HG03571 (cell line): Measurements from ENCODE around the gene RESF1.
A peak's percentile ranks its signal among the peaks of the same experiment; 100 is the strongest.
"Not testable (repeated sequence)": the region's sequence is repeated elsewhere in the genome, so short reads cannot be mapped to it uniquely, and the experiment has no call there.

Experiments
- ATAC-seq: cut with Tn5 transposase; IDR thresholded peaks from one replicate; pipeline ENCODE4 v1.9.1; 2021; ENCODE audit not compliant: unreplicated experiment

Gene RESF1

GRCh38 chr12:31959161-31959700, at the start of gene RESF1:
RESF1 (plus strand) TSS chr12:31959415; CDS start chr12:31980956, 21,541 bp downstream.
- peak; percentile 85 for ATAC-seq

- no peak for ATAC-seq
Measured at GRCh38 chr12:31914927-31915326, 44.3 kb upstream of the RESF1 start.

- ATAC-seq: no peak
Measured at GRCh38 chr12:31915446-31915845, 43.8 kb upstream of the RESF1 start.

- no peak for ATAC-seq
Measured at GRCh38 chr12:31922341-31923062, 36.7 kb upstream of the RESF1 start.

GRCh38 chr12:31923063-31923412, 36.2 kb upstream of the RESF1 start:
- no peak for ATAC-seq

- no peak for ATAC-seq
Measured at GRCh38 chr12:31928246-31929026, 30.8 kb upstream of the RESF1 start.

GRCh38 chr12:31929027-31929526, 30.1 kb upstream of the RESF1 start:
- ATAC-seq: no peak

GRCh38 chr12:31931796-31932715, 27.2 kb upstream of the RESF1 start:
- no peak for ATAC-seq

GRCh38 chr12:31944299-31944698, 14.9 kb upstream of the RESF1 start:
- ATAC-seq: no peak

- ATAC-seq: no peak
Measured at GRCh38 chr12:31947971-31948370, 11.2 kb upstream of the RESF1 start.

- not testable (repeated sequence) for ATAC-seq
Measured at GRCh38 chr12:31948697-31949359, 10.4 kb upstream of the RESF1 start.

GRCh38 chr12:31950088-31950487, 9.1 kb upstream of the RESF1 start:
- no peak for ATAC-seq

GRCh38 chr12:31950492-31950891, 8.7 kb upstream of the RESF1 start:
- ATAC-seq: no peak

GRCh38 chr12:31951008-31951407, 8.2 kb upstream of the RESF1 start:
- no peak for ATAC-seq

GRCh38 chr12:31951939-31952338, 7.3 kb upstream of the RESF1 start:
- ATAC-seq: no peak

- no peak for ATAC-seq
Measured at GRCh38 chr12:31952418-31952817, 6.8 kb upstream of the RESF1 start.

- ATAC-seq: no peak
Measured at GRCh38 chr12:31954925-31955858, 4.0 kb upstream of the RESF1 start.

- no peak for ATAC-seq
Measured at GRCh38 chr12:31958569-31959160, 550 bp upstream of the RESF1 start.
